Measurements from ENCODE around the gene C10orf105. TPM values are rescaled to one million over a fixed set of nuclear protein-coding genes. Genes with fewer than 3 reads are reported as not detected.

The C10orf105 gene
- total and polyA plus RNA-seq, 4 donors, result 0.36 to 0.42 TPM; not detected in 2

DNA sequence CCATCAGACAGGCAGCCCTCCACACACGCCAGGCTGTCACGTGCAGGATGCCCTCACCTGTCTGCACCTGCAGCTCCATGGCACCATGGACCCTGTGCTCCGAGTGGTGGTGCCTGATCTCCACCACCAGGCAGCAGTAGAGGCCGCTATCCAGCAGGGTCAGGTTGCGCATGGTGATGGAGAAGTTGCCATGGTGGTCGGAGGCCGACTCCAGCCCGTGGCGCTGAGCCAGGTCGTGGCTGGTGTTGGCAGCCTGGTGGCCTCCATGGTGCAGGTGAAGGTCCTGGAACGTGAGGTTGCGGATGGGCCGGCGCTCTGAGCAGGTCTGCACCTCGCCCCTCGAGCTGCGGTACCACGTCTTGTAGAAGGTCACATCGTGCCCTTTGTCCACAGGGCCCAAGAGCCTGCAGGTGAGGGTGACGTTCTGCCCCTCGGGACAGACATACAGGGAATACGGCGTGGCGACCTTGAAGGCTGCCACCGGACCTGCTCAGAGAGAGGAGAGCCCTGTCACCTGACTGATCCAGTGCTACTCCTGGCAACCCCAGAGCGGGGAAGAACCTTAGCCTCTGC, 42.0 kb upstream of the C10orf105 start:
- Histone ChIP-seq H3K36me3 (ENCODE audit: control insufficient read depth in 1 of 2, insufficient read depth in 2 of 2, low read length in 1 of 2) (peaks cover 0 to 5% of the 10 kb centered on the region in 2 donors), H3K9me3 (ENCODE audit: control insufficient read depth, low read length) (no peaks in the 10 kb centered on the region), H3K27me3 (ENCODE audit: control insufficient read depth in 1 of 2, insufficient read depth in 2 of 2, low read length in 1 of 2) (no peaks in the 10 kb centered on the region), H3K4me3 (ENCODE audit: low read length in 2 of 2) (no peak overlapping the region), H3K4me1 (ENCODE audit: control insufficient read depth in 1 of 2, insufficient read depth in 2 of 2, low read length in 2 of 2) (peaks cover 0 to 2% of the 10 kb centered on the region in 2 donors), H3K27ac (ENCODE audit: low read depth in 1 of 2, low read length in 2 of 2) (no peak overlapping the region)
- DNase-seq, result no peak
- WGBS, 2 donors, result 92 to 95% methylated on average over 26 of the region's 26 CpGs
- no peak for ATAC-seq (ENCODE audit: low FRiP score)
- intact Hi-C loops (cut with DNase I), result no loop called here

DNA sequence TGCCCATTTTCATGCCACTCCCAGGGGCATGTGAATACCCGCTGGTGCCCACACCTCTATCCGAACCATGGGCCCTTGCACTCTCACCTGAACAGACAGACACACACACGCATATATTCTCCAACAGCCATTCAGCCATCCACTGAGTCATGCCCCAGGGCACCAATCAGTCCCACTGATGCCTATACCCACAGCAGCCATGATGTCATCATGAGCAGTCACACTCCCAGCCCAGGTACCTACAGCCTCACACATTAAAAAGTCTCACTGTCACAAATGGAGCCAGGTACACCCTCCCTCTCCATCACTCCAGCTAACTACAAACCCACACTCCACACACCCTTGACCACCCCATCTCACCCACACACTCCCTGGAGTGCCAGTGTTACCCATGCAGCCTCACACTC, 41.5 kb upstream of the C10orf105 start:
- Histone ChIP-seq H3K36me3 (ENCODE audit: control insufficient read depth in 1 of 2, insufficient read depth in 2 of 2, low read length in 1 of 2) (peaks cover 0 to 5% of the 10 kb centered on the region in 2 donors), H3K4me3 (ENCODE audit: low read length in 2 of 2) (no peak overlapping the region)
- intact Hi-C loops (cut with DNase I), result no loop called here

DNA sequence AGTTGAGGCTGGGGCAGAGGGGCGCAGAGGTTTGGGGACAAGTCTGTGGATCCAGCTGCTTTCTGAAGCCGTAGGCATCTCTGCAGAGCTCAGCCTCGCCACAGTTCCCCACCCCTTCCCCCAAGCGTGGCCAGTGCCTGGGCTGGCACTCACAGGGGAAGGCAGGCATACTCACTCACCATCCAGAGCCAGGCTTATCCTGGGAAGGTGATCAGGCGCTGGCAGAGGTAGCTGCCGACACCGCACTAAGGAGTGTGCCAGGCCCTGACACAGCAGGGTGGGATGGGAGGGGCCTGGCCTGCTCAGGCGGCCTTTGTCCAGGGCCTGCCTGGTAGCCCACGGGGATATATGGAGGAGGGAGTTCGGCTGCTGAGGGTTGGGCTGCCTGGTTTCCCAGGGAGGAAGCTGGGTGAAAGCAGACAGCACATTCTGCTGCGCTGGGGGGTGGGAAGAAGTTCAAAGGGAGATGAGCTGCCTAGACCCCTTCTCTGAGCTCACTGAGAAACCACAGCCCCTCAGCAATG, 37.9 kb upstream of the C10orf105 start:
- WGBS, 2 donors, result 63 to 69% methylated on average over 11 of the region's 11 CpGs
- intact Hi-C loops (cut with DNase I), result no loop called here
- no peak overlapping the region for H3K4me3 ChIP-seq (ENCODE audit: low read length in 2 of 2)
- peaks cover 3 to 8% of the 10 kb centered on the region in 2 donors for H3K36me3 ChIP-seq (ENCODE audit: control insufficient read depth in 1 of 2, insufficient read depth in 2 of 2, low read length in 1 of 2)
- H3K9me3 ChIP-seq (ENCODE audit: control insufficient read depth, low read length), result no peaks in the 10 kb centered on the region
- no peaks in the 10 kb centered on the region for H3K27me3 ChIP-seq (ENCODE audit: control insufficient read depth in 1 of 2, insufficient read depth in 2 of 2, low read length in 1 of 2)
- DNase-seq (no peak), ATAC-seq (ENCODE audit: low FRiP score) (no peak)
- no peaks in the 10 kb centered on the region for H3K4me1 ChIP-seq (ENCODE audit: control insufficient read depth in 1 of 2, insufficient read depth in 2 of 2, low read length in 2 of 2)
- no peak overlapping the region for H3K27ac ChIP-seq (ENCODE audit: low read depth in 1 of 2, low read length in 2 of 2)

More for the DNA sequence above, 41.5 kb upstream of the C10orf105 start:
- H3K9me3 ChIP-seq (ENCODE audit: control insufficient read depth, low read length), result no peaks in the 10 kb centered on the region
- 94 to 96% methylated on average over 3 of the region's 3 CpGs for WGBS, 2 donors
- no peaks in the 10 kb centered on the region for H3K4me1 ChIP-seq (ENCODE audit: control insufficient read depth in 1 of 2, insufficient read depth in 2 of 2, low read length in 2 of 2)
- DNase-seq (no peak), ATAC-seq (ENCODE audit: low FRiP score) (no peak)
- H3K27ac ChIP-seq (ENCODE audit: low read depth in 1 of 2, low read length in 2 of 2), result no peak overlapping the region
- H3K27me3 ChIP-seq (ENCODE audit: control insufficient read depth in 1 of 2, insufficient read depth in 2 of 2, low read length in 1 of 2), result no peaks in the 10 kb centered on the region

DNA sequence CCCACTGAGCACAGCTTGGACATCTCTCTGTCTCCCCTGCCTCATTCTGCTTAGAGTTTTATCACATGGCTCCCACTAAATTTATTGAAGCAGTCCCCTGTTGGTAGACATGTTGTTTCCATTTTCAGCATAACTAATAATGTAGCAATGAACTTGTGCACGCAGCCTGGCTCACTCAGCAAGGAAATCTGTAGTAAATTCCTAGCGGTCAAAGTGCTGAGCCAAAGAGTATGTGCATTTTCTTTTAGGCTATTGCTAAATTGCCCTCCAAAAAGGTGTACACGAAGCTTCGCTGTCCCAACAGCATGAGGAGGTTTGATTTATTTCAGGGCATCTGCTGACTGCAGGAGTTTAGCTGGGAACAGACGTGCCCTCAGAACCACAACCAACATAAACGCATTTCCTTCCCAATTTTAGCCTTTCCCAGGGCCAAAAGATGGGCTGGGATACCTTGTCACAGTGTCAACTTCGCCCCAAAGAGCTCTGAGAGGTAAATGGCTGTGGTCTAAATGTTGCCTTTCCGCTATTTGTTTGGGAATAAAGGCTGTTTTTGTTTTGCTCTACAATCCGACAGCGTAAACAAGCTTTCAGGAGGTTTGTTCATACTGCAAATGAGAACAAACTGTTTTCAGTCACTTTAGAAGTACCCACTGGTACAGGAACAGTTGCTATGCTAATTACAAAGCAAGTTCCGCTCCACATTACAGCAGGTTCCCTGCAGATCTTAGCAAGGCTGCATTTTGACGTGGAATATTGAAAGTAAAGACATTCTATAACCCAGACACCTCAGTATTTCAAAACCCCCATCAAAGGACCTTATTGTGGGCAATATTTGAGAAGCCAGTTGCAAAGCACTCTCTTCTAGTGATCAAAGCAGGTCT, 37.0 kb upstream of the C10orf105 start:
- no peak for ATAC-seq (ENCODE audit: low FRiP score)
- H3K4me3 ChIP-seq (ENCODE audit: low read length in 2 of 2), result no peak overlapping the region

DNA sequence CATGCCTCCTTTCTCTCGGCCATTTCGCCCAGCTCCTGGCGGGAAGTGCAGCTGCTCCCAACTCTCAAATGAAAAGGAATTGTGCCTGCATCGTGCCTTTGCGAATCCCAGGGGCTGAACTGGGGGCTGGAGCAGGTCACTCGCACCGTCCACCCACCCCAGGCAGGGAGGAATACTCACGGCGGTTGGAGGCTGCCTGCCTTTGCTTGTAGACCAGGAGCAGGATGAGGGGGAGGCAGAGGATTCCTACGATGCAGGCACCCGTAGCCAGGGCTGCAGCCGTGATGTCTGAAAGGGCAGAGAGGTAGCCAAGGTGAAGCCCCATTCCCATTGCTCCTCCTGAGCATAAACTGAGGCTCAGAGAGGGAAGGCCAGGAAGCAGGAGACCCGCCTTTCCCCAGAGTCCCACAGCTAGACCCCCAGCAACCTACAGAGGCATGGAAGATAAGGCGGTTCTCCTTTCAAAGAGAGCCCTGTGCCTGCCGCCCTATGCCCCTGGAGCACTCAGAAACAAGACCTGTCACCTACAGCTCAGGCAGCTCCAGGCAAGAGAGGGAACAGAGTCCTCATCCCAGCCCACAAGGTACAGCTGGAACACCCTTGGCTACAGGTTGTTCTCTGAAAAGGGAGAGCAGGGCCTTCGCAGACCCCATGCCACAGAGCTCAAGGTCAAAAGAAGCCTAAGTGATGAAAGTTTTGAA, 35.8 kb upstream of the C10orf105 start:
- Histone ChIP-seq H3K27ac (ENCODE audit: low read depth in 1 of 2, low read length in 2 of 2) (no peak overlapping the region), H3K4me1 (ENCODE audit: control insufficient read depth in 1 of 2, insufficient read depth in 2 of 2, low read length in 2 of 2) (no peaks in the 10 kb centered on the region), H3K36me3 (ENCODE audit: control insufficient read depth in 1 of 2, insufficient read depth in 2 of 2, low read length in 1 of 2) (peaks cover 3 to 12% of the 10 kb centered on the region in 2 donors), H3K4me3 (ENCODE audit: low read length in 2 of 2) (no peak overlapping the region), H3K9me3 (ENCODE audit: control insufficient read depth, low read length) (no peaks in the 10 kb centered on the region), H3K27me3 (ENCODE audit: control insufficient read depth in 1 of 2, insufficient read depth in 2 of 2, low read length in 1 of 2) (no peaks in the 10 kb centered on the region)
- ATAC-seq (ENCODE audit: low FRiP score) (no peak), DNase-seq (no peak)
- 91% methylated on average over 16 of the region's 16 CpGs for WGBS, 2 donors
- intact Hi-C loops (cut with DNase I), result no loop called here

More for the DNA sequence above, 37.0 kb upstream of the C10orf105 start:
- no peaks in the 10 kb centered on the region for H3K9me3 ChIP-seq (ENCODE audit: control insufficient read depth, low read length)
- no peaks in the 10 kb centered on the region for H3K4me1 ChIP-seq (ENCODE audit: control insufficient read depth in 1 of 2, insufficient read depth in 2 of 2, low read length in 2 of 2)
- H3K36me3 ChIP-seq (ENCODE audit: control insufficient read depth in 1 of 2, insufficient read depth in 2 of 2, low read length in 1 of 2), result peaks cover 3 to 11% of the 10 kb centered on the region in 2 donors
- H3K27me3 ChIP-seq (ENCODE audit: control insufficient read depth in 1 of 2, insufficient read depth in 2 of 2, low read length in 1 of 2), result no peaks in the 10 kb centered on the region
- intact Hi-C loops (cut with DNase I), result no loop called here
- no peak for DNase-seq
- H3K27ac ChIP-seq (ENCODE audit: low read depth in 1 of 2, low read length in 2 of 2), result no peak overlapping the region
- WGBS, 2 donors, result 89% methylated on average over 12 of the region's 12 CpGs

DNA sequence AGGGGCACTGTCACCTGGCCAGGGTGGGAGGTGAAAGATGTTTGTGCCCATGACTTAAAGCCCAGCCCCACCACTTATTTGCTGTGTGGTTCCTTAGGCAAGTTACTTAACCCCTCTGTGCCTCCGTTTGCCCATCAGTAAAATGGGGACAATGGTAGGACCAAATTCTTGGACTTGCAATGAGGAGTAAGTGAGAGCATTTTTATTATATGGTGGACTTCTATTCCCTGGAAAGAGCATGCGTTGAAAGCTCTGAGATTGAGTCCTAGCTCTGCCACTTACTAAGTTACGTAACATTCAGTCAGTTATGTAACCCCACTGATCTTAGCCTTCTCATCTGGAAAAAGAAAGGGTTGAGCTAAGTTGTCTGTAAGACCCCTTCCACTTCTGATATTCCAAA, 35.0 kb upstream of the C10orf105 start:
- Histone ChIP-seq H3K36me3 (ENCODE audit: control insufficient read depth in 1 of 2, insufficient read depth in 2 of 2, low read length in 1 of 2) (peaks cover 3 to 13% of the 10 kb centered on the region in 2 donors), H3K27ac (ENCODE audit: low read depth in 1 of 2, low read length in 2 of 2) (no peak overlapping the region), H3K9me3 (ENCODE audit: control insufficient read depth, low read length) (no peaks in the 10 kb centered on the region), H3K4me3 (ENCODE audit: low read length in 2 of 2) (no peak overlapping the region), H3K4me1 (ENCODE audit: control insufficient read depth in 1 of 2, insufficient read depth in 2 of 2, low read length in 2 of 2) (no peaks in the 10 kb centered on the region), H3K27me3 (ENCODE audit: control insufficient read depth in 1 of 2, insufficient read depth in 2 of 2, low read length in 1 of 2) (no peaks in the 10 kb centered on the region)
- intact Hi-C loops (cut with DNase I), result no loop called here
- WGBS, 2 donors, result 94 to 95% methylated on average over 3 of the region's 3 CpGs
- ATAC-seq (ENCODE audit: low FRiP score), result no peak
- DNase-seq, result no peak

DNA sequence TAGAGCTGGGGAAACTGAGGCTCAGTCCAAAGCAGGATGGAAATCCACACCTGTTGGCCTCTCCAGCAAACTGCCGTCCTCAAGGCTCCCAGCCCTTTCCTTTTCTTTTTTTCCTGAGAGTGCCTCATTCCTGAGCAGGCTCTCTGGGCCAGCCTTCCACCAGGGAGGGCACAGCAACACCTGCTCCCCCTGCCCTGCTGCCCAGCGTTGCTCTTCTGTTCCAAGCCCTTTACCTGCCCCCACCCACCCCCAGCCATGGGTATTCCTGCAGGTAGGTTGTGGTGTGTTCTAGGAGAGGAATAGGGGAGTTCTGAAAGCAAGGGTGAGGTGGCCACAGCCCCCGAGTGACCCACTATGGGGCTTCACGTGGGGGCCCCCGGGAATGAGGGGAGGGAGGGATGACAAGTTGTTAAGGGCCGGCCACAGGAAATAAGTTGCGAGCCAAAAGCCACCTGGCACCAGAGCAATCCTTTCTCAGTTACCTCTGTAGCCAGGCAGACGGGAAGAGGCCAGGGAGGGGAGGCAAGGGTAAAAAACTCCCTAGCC, 34.5 kb upstream of the C10orf105 start:
- intact Hi-C loops (cut with DNase I), result no loop called here
- Histone ChIP-seq H3K36me3 (ENCODE audit: control insufficient read depth in 1 of 2, insufficient read depth in 2 of 2, low read length in 1 of 2) (peaks cover 3 to 13% of the 10 kb centered on the region in 2 donors), H3K9me3 (ENCODE audit: control insufficient read depth, low read length) (no peaks in the 10 kb centered on the region), H3K27ac (ENCODE audit: low read depth in 1 of 2, low read length in 2 of 2) (no peak overlapping the region), H3K27me3 (ENCODE audit: control insufficient read depth in 1 of 2, insufficient read depth in 2 of 2, low read length in 1 of 2) (no peaks in the 10 kb centered on the region), H3K4me3 (ENCODE audit: low read length in 2 of 2) (no peak overlapping the region), H3K4me1 (ENCODE audit: control insufficient read depth in 1 of 2, insufficient read depth in 2 of 2, low read length in 2 of 2) (no peaks in the 10 kb centered on the region)
- 69% methylated on average over 8 of the region's 8 CpGs for WGBS, 2 donors
- no peak for ATAC-seq (ENCODE audit: low FRiP score)
- DNase-seq, result no peak

DNA sequence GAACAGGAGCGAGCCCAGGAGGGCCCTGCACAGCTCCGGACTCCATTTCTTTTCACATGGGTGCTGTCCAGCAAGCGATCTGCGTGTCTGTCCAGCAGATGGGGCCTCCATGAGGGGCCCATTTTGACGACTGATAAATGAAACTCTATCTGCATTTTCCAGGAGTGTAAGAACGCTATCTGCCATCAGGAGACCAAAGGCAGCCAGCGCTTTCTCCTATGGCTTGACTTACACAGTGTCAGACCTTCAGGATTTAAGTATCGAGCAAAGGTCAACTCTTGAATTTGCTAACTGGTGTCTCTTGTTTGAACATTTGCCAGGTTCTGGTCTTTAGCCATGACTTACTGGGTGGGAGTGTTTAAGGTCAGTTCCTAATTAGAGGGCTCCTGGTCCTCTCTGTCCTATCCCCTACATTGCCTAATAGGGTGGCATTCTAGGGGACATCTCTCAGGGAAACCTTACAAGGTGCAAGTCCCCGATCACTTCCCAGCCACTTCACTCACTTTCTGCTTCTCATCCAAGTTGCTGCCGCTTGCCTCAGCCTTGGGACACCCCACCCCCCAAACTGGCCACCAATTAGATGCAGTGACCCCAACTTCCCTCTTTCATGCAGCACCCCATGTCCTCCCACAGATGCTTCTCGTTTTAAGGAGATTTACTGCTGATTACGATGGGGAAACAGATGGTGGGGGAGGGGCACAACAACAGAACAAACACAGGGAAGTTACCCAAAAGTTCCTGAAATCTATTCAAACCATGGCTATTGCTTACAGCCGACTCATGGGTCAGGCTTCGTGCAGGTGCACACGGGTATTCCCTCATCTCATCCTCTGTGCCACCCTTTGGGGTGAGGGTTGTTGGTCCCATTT, 33.7 kb upstream of the C10orf105 start:
- intact Hi-C loops (cut with DNase I), result no loop called here
- H3K27me3 ChIP-seq (ENCODE audit: control insufficient read depth in 1 of 2, insufficient read depth in 2 of 2, low read length in 1 of 2), result no peaks in the 10 kb centered on the region
- H3K9me3 ChIP-seq (ENCODE audit: control insufficient read depth, low read length), result no peaks in the 10 kb centered on the region
- no peak overlapping the region for H3K27ac ChIP-seq (ENCODE audit: low read depth in 1 of 2, low read length in 2 of 2)
- 82 to 85% methylated on average over 15 of the region's 15 CpGs for WGBS, 2 donors
- peak; percentile 17 for ATAC-seq (ENCODE audit: low FRiP score)
- peaks cover 3 to 13% of the 10 kb centered on the region in 2 donors for H3K36me3 ChIP-seq (ENCODE audit: control insufficient read depth in 1 of 2, insufficient read depth in 2 of 2, low read length in 1 of 2)
- DNase-seq, result peak in 1 of 2 donors; percentile 86
- H3K4me1 ChIP-seq (ENCODE audit: control insufficient read depth in 1 of 2, insufficient read depth in 2 of 2, low read length in 2 of 2), result no peaks in the 10 kb centered on the region
- H3K4me3 ChIP-seq (ENCODE audit: low read length in 2 of 2), result no peak overlapping the region
